GM12878 (cell line): ENCODE results near the gene LAMA2. TPM values are rescaled to one million over a fixed set of nuclear protein-coding genes. Genes with fewer than 3 reads are reported as not detected.

Experiments
- ATAC-seq: fragments of 200-7000 bp; cut with Tn5 transposase; 3 replicates; pipeline ENCODE4 v1.9.1; 2020; ENCODE audit warnings: mild to moderate bottlenecking, moderate library complexity
- BruUV-seq: library from RNA; stranded (reverse); fragments of 400-500 nt; replicated peaks from 2 replicates; lab custom pipeline; 2021; lab: Mats Ljungman, UMichigan
- CTCF ChIA-PET: fragments of 300-600 bp; sonication (Branson Sonifier 250); formaldehyde crosslinking; extraction: SDS; loops from one replicate; lab custom pipeline; 2021; ENCODE audit warnings: inconsistent platforms; lab: Yijun Ruan, JAX
- POLR2A ChIA-PET: fragments of 350-600 bp; formaldehyde crosslinking; extraction: SDS; loops from one replicate; lab custom pipeline; 2021; ENCODE audit warnings: inconsistent platforms; lab: Charles Lee
- RAD21 ChIA-PET: fragments of 300-600 bp; sonication (Branson Sonifier 250); formaldehyde crosslinking; loops from one replicate; lab custom pipeline; 2023; ENCODE audit warnings: antibody characterized with exemption; ENCODE audit not compliant: unreplicated experiment; lab: Charles Lee
- SMC1A ChIA-PET: fragments of 300-600 bp; sonication (Branson Sonifier 250); formaldehyde crosslinking; loops from one replicate; lab custom pipeline; 2023; ENCODE audit not compliant: unreplicated experiment, uncharacterized antibody; lab: Charles Lee
- DNase-seq: peaks from one replicate; pipeline ENCODE4 v3.0.0-alpha.2; 2011; ENCODE audit warnings: low read depth, low spot score
- FAIRE-seq: peaks from 3 replicates; lab custom pipeline; 2011; peaks lifted over from hg19 to GRCh38; lab: Jason Lieb, UNC
- H2AFZ ChIP-seq: 2 replicates; pipeline ENCODE4 v1.6.0; 2011; ENCODE audit warnings: low read depth, low read length, control low read depth; ENCODE audit not compliant: control insufficient read depth
- H3K27ac ChIP-seq: 2 replicates; pipeline ENCODE4 v1.5.1; 2011; ENCODE audit warnings: control low read depth; ENCODE audit not compliant: control insufficient read depth, insufficient read depth
- H3K27me3 ChIP-seq, 2 experiments: replicated peaks in 1 of 2; 2 replicates each; pipeline versions ENCODE4 v1.6.0 to v1.6.1; 2011; ENCODE audit warnings: low read length in 1 of 2; ENCODE audit not compliant: control insufficient read depth in 2 of 2, insufficient read depth in 2 of 2
- H3K36me3 ChIP-seq, 2 experiments: 2 replicates each; pipeline ENCODE4 v1.5.1; 2011; ENCODE audit warnings: low read length in 1 of 2; ENCODE audit not compliant: control insufficient read depth in 2 of 2, insufficient read depth in 2 of 2
- H3K4me1 ChIP-seq: 2 replicates; pipeline ENCODE4 v1.6.1; 2011; ENCODE audit warnings: mild to moderate bottlenecking, low read length, moderate library complexity, mixed read lengths; ENCODE audit not compliant: control insufficient read depth, insufficient read depth
- H3K4me2 ChIP-seq: 2 replicates; pipeline ENCODE4 v1.6.0; 2011; ENCODE audit warnings: control low read depth; ENCODE audit not compliant: control insufficient read depth, insufficient read depth
- H3K4me3 ChIP-seq: fragments of 200-600 bp; sonication (generic); 2 replicates; pipeline ENCODE4 v1.5.1; 2016
- H3K79me2 ChIP-seq: 2 replicates; pipeline ENCODE4 v1.6.0; 2011; ENCODE audit warnings: low read length; ENCODE audit not compliant: control insufficient read depth, insufficient read depth
- H3K9ac ChIP-seq: 2 replicates; pipeline ENCODE4 v1.8.0; 2011; ENCODE audit warnings: low read length, control low read depth, mixed read lengths; ENCODE audit not compliant: control insufficient read depth, insufficient read depth
- H3K9me3 ChIP-seq: replicated peaks from 3 replicates; pipeline ENCODE4 v1.5.1; 2011; ENCODE audit warnings: mild to moderate bottlenecking, low read length; ENCODE audit not compliant: control insufficient read depth, insufficient read depth
- H4K20me1 ChIP-seq: 2 replicates; pipeline ENCODE4 v1.6.0; 2011; ENCODE audit not compliant: control insufficient read depth, insufficient read depth
- IKZF1 ChIP-seq: fragments of 450-650 bp; conservative IDR thresholded peaks from 2 replicates; pipeline ENCODE4 v1.6.1; 2017; ENCODE audit warnings: antibody characterized with exemption, mild to moderate bottlenecking
- NRF1 ChIP-seq: conservative IDR thresholded peaks from 2 replicates; pipeline ENCODE4 v1.6.1; 2011; ENCODE audit warnings: mild to moderate bottlenecking, low read depth, low read length, improper control_type of control experiment
- SIN3A ChIP-seq: IDR thresholded peaks from 2 replicates; pipeline ENCODE4 v1.6.1; 2012; ENCODE audit warnings: low read depth, low read length, improper control_type of control experiment
- WGBS: methylation state at CpG from one replicate; pipeline ENCODE4 v1.1.6; 2016; ENCODE audit warnings: low lambda C conversion rate; ENCODE audit not compliant: insufficient replicate concordance, insufficient coverage; ENCODE audit errors: missing lambda C conversion rate; 5-methylcytosine and 5-hydroxymethylcytosine counted together
- in situ Hi-C: fragments of 300-500 bp; cut with MboI; formaldehyde crosslinking; loops from 9 replicates; pipeline ENCODE4 v1.14.3; 2018; ENCODE audit warnings: mixed read lengths
- intact Hi-C: fragments of 100-400 bp; cut with micrococcal nuclease; formaldehyde crosslinking; loops from one replicate; pipeline ENCODE4 v1.14.2; 2022; ENCODE audit not compliant: unreplicated experiment
- polyA plus RNA-seq, 11 experiments: library from polyadenylated mRNA; depleted of rRNA in 4 of 11; unstranded in 6 of 11; stranded (reverse) in 5 of 11; fragments of >200 nt; fragmentation: Nextera tagmentation in 4 of 11; fragmentation: Illumina TruSeq in 1 of 11; extraction: Ambion mirVana in 4 of 11; extraction: Trizol in 1 of 11; gene quantifications; 1 replicate in 1 of 11; 2 replicates in 10 of 11; pipeline versions ENCODE4 v1.2.1 to v1.2.3, GENCODE V29; 2011 to 2016; ENCODE audit warnings: inconsistent platforms in 2 of 11, missing spikeins in 2 of 11, low read depth in 1 of 11
- total RNA-seq, 4 experiments: library from RNA; depleted of rRNA in 3 of 4; stranded (reverse); fragments of >200 nt in 3 of 4; fragmentation: Illumina TruSeq in 1 of 4; extraction: Trizol in 1 of 4; gene quantifications; 2 replicates each; pipeline versions ENCODE4 v1.2.1 to v1.2.3, GENCODE V29; 2013 to 2021
- TF ChIP-seq, protein P1 (sequence below): fragments of 450-650 bp; IDR thresholded peaks from 2 replicates; pipeline ENCODE4 v1.6.1; 2017; ENCODE audit warnings: antibody characterized with exemption, mild to moderate bottlenecking, moderate library complexity
- TF ChIP-seq, protein P2 (sequence below): IDR thresholded peaks from 2 replicates; pipeline ENCODE4 v1.6.1; 2011; ENCODE audit warnings: borderline replicate concordance, low read depth, mild to moderate bottlenecking, moderate library complexity, low read length; ENCODE audit not compliant: insufficient read depth, poor library complexity, severe bottlenecking

Gene LAMA2
- total and polyA plus RNA-seq, 10 of the 15 experiments (the other 5 are each of a cell fraction or from before 2014, with no cell fraction given) = 0.04 to 2.0 (median 0.37) TPM; not detected in 1

DNA sequence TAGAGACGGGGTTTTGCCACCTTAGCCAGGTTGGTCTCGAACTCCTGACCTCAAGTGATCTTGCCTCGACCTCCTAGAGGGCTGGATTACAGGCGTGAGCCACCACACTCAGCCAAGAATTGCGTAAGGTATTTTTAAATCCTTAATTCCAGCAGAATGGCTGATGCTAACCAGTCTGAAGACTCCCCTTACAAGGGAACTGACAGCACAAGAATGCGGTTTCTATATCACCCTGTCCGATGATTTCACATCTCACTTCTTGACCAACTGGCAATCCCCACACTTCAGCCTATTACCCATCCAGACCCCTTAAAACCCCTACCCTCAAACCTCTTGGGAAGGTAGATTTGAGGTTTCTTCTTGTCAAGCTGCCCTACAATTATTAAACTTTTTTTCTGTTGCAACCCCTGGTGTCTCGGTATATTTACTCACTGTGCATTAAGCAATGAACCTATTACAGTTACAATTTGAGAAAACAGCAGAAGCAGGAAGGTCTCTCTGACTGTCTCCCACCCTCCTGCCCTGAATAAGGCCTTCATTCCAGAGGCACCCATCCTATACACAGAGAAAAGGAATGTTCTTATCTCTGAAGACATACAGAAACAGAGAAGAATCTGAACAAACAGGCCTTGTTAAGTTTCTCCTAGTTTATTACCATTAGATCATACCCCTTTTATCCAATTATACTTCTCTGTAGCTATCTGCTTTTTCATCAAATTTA is 662.1 kb downstream of the LAMA2 start:
- no peak for ATAC-seq
- H3K4me2 ChIP-seq = no peak overlapping the region
- ChIA-PET RAD21 (no interaction called here), CTCF (interaction anchor here (0.9 to 1.1 kb wide), 3 partner anchors 9 to 203 kb away, joined by 3 to 5 read pairs (median 4); no protein-coding TSS in a partner anchor), SMC1A (no interaction called here), POLR2A (no interaction called here)
- no peaks in the 10 kb centered on the region for H3K36me3 ChIP-seq
- H3K4me1 ChIP-seq = no peaks in the 10 kb centered on the region
- H2AFZ ChIP-seq = no peak overlapping the region
- no peaks in the 10 kb centered on the region for H4K20me1 ChIP-seq
- in situ Hi-C loops = no loop called here
- H3K9ac ChIP-seq = no peak overlapping the region
- H3K27ac ChIP-seq = no peak overlapping the region
- no peaks in the 10 kb centered on the region; the same call in 2 of the 3 replicates for H3K9me3 ChIP-seq
- no peak for FAIRE-seq
- intact Hi-C loops = no loop called here
- TF ChIP-seq, protein P1, sequence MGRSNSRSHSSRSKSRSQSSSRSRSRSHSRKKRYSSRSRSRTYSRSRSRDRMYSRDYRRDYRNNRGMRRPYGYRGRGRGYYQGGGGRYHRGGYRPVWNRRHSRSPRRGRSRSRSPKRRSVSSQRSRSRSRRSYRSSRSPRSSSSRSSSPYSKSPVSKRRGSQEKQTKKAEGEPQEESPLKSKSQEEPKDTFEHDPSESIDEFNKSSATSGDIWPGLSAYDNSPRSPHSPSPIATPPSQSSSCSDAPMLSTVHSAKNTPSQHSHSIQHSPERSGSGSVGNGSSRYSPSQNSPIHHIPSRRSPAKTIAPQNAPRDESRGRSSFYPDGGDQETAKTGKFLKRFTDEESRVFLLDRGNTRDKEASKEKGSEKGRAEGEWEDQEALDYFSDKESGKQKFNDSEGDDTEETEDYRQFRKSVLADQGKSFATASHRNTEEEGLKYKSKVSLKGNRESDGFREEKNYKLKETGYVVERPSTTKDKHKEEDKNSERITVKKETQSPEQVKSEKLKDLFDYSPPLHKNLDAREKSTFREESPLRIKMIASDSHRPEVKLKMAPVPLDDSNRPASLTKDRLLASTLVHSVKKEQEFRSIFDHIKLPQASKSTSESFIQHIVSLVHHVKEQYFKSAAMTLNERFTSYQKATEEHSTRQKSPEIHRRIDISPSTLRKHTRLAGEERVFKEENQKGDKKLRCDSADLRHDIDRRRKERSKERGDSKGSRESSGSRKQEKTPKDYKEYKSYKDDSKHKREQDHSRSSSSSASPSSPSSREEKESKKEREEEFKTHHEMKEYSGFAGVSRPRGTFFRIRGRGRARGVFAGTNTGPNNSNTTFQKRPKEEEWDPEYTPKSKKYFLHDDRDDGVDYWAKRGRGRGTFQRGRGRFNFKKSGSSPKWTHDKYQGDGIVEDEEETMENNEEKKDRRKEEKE = no peak
- TF ChIP-seq SIN3A (no peak), IKZF1 (no peak), NRF1 (no peak)
- TF ChIP-seq, protein P2, sequence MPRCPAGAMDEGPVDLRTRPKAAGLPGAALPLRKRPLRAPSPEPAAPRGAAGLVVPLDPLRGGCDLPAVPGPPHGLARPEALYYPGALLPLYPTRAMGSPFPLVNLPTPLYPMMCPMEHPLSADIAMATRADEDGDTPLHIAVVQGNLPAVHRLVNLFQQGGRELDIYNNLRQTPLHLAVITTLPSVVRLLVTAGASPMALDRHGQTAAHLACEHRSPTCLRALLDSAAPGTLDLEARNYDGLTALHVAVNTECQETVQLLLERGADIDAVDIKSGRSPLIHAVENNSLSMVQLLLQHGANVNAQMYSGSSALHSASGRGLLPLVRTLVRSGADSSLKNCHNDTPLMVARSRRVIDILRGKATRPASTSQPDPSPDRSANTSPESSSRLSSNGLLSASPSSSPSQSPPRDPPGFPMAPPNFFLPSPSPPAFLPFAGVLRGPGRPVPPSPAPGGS = no peak
- no peak overlapping the region for H3K4me3 ChIP-seq
- no TSS peak for BruUV-seq
- no peak for DNase-seq
- WGBS = 34% methylated on average over 8 of the region's 8 CpGs
- no peaks in the 10 kb centered on the region for H3K79me2 ChIP-seq
- H3K27me3 ChIP-seq = no peaks in the 10 kb centered on the region
